KMS-11 (cell line): ENCODE measurements around the gene MPPED1.

Source experiments
- H2AFZ ChIP-seq: fragments of 200-600 bp; sonication (generic); 2 replicates; pipeline ENCODE4 v1.6.1; 2016; ENCODE audit warnings: antibody characterized with exemption, mixed run types, low read depth
- H3K27ac ChIP-seq: fragments of 200-600 bp; sonication (generic); 2 replicates; pipeline ENCODE4 v1.6.1; 2016; ENCODE audit warnings: mild to moderate bottlenecking, mixed run types
- H3K27me3 ChIP-seq: fragments of 200-600 bp; sonication (generic); 2 replicates; pipeline ENCODE4 v1.6.1; 2017; ENCODE audit warnings: mild to moderate bottlenecking, low read depth, mixed run types, moderate library complexity; ENCODE audit not compliant: insufficient read depth
- H3K36me3 ChIP-seq: fragments of 200-600 bp; sonication (generic); 2 replicates; pipeline ENCODE4 v1.6.1; 2017; ENCODE audit warnings: mild to moderate bottlenecking, mixed run types; ENCODE audit not compliant: insufficient read depth
- H3K4me1 ChIP-seq: fragments of 200-600 bp; sonication (generic); 2 replicates; pipeline ENCODE4 v1.6.1; 2016; ENCODE audit warnings: mild to moderate bottlenecking, low read depth, mixed run types; ENCODE audit not compliant: poor library complexity, severe bottlenecking
- H3K4me2 ChIP-seq: fragments of 200-600 bp; sonication (generic); 2 replicates; pipeline ENCODE4 v1.7.0; 2016; ENCODE audit warnings: mild to moderate bottlenecking, mixed run types
- H3K4me3 ChIP-seq: fragments of 200-600 bp; sonication (generic); IDR thresholded peaks from 2 replicates; pipeline ENCODE4 v1.6.1; 2017; ENCODE audit warnings: low read depth, low read length, mixed read lengths; ENCODE audit not compliant: insufficient read depth
- H3K79me2 ChIP-seq: fragments of 200-600 bp; sonication (generic); 2 replicates; pipeline ENCODE4 v1.6.1; 2016; ENCODE audit warnings: low read depth, mixed run types; ENCODE audit not compliant: insufficient read depth
- H3K9ac ChIP-seq: fragments of 200-600 bp; sonication (generic); 2 replicates; pipeline ENCODE4 v1.6.1; 2016; ENCODE audit warnings: mild to moderate bottlenecking, mixed run types
- H4K20me1 ChIP-seq: fragments of 200-600 bp; sonication (generic); 2 replicates; pipeline ENCODE4 v1.6.1; 2016; ENCODE audit warnings: mild to moderate bottlenecking, mixed run types; ENCODE audit not compliant: insufficient read depth
- TF ChIP-seq, protein P1 (sequence below): fragments of 200-600 bp; sonication (generic); conservative IDR thresholded peaks from 2 replicates; pipeline ENCODE4 v1.6.1; 2017; ENCODE audit warnings: low read depth, mild to moderate bottlenecking, antibody characterized with exemption, low read length, moderate library complexity, mixed read lengths

Gene MPPED1

DNA sequence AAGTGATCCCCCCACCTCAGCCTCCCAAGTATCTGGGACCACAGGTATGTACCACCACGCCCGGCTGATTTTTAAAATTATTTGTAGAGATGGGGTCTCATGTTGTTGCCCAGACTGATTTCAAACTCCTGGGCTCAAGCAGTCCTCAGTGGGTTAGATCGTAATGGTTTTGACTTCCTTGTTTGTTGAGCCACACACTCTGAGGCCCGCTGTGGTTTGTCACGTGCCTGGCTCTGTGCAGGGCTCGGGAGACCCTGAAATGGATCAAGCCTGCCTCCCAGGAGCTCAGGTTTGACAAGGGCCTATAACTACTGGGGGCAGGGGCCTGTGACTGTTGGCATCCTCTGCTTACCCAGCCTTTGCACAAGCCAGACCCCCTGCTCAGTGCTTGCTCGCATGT, 68.1 kb downstream of the MPPED1 start:
- Histone ChIP-seq H3K27me3 (peaks cover 7% of the 10 kb centered on the region; the same call in 1 of the 2 replicates), H3K9ac (no peak overlapping the region), H4K20me1 (no peaks in the 10 kb centered on the region), H3K4me3 (no peak overlapping the region), H3K4me2 (no peak overlapping the region), H3K79me2 (no peaks in the 10 kb centered on the region), H3K27ac (no peak overlapping the region), H3K4me1 (no peaks in the 10 kb centered on the region), H3K36me3 (no peaks in the 10 kb centered on the region), H2AFZ (no peak overlapping the region)
- TF ChIP-seq, protein P1, sequence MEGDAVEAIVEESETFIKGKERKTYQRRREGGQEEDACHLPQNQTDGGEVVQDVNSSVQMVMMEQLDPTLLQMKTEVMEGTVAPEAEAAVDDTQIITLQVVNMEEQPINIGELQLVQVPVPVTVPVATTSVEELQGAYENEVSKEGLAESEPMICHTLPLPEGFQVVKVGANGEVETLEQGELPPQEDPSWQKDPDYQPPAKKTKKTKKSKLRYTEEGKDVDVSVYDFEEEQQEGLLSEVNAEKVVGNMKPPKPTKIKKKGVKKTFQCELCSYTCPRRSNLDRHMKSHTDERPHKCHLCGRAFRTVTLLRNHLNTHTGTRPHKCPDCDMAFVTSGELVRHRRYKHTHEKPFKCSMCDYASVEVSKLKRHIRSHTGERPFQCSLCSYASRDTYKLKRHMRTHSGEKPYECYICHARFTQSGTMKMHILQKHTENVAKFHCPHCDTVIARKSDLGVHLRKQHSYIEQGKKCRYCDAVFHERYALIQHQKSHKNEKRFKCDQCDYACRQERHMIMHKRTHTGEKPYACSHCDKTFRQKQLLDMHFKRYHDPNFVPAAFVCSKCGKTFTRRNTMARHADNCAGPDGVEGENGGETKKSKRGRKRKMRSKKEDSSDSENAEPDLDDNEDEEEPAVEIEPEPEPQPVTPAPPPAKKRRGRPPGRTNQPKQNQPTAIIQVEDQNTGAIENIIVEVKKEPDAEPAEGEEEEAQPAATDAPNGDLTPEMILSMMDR: no peak

- no peaks in the 10 kb centered on the region for H3K4me1 ChIP-seq
- H3K27ac ChIP-seq: no peak overlapping the region
- no peak overlapping the region for H3K4me2 ChIP-seq
- H3K27me3 ChIP-seq: peaks cover 7% of the 10 kb centered on the region; the same call in 1 of the 2 replicates
- H4K20me1 ChIP-seq: no peaks in the 10 kb centered on the region
- no peak overlapping the region for H3K9ac ChIP-seq
- H3K4me3 ChIP-seq: no peak overlapping the region
- TF ChIP-seq, protein P1: no peak
- no peaks in the 10 kb centered on the region for H3K79me2 ChIP-seq
- H2AFZ ChIP-seq: no peak overlapping the region
- H3K36me3 ChIP-seq: no peaks in the 10 kb centered on the region
Measured at GRCh38 chr22:43481568-43482317, 69.9 kb downstream of the MPPED1 start.

DNA sequence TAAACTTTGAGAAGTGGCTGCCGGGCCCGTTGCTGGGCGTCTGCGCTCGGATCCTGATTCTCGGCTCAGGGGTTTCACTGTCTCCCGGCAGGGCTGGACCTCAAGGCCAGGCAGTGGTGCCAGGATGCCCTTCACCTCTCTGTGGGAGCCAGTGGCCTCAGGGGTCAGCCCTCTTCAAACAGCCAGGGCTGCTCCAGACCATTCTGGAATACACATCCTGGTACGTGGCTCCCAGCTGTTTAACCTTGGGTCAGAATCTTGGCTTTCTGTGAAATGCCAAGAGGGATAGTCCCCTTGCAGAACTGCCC, 70.5 kb downstream of the MPPED1 start:
- Histone ChIP-seq H3K36me3 (no peaks in the 10 kb centered on the region), H4K20me1 (no peaks in the 10 kb centered on the region), H3K4me1 (no peaks in the 10 kb centered on the region), H3K27ac (no peak overlapping the region), H2AFZ (no peak overlapping the region), H3K4me2 (no peak overlapping the region), H3K9ac (no peak overlapping the region), H3K79me2 (no peaks in the 10 kb centered on the region), H3K27me3 (peaks cover 7% of the 10 kb centered on the region; the same call in 1 of the 2 replicates), H3K4me3 (no peak overlapping the region)
- TF ChIP-seq, protein P1: no peak

DNA sequence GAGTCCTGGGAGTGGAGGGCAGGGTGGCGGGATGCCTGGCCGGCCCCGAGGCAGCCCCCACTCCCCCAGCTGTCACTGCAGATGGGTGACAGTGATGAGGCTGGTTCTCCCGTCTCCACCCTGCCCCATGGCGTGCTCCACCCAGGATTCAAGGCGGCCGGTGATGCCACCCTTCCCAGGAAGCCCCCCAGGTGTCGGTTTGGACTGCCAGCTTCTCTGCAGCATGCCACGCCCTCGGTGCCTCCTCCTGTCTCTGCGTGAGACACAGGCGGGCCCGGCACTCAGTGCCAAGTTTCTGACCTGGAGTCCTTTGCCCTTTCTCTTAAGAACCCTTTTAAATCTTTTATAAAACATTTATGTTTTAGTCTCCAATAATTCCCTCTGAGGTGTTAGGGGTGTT, 71.5 kb downstream of the MPPED1 start:
- Histone ChIP-seq H4K20me1 (no peaks in the 10 kb centered on the region), H3K36me3 (no peaks in the 10 kb centered on the region), H3K27ac (no peak overlapping the region), H3K4me1 (no peaks in the 10 kb centered on the region), H3K9ac (no peak overlapping the region), H3K4me3 (no peak overlapping the region), H2AFZ (no peak overlapping the region), H3K27me3 (peaks cover 9% of the 10 kb centered on the region; the same call in 1 of the 2 replicates), H3K4me2 (no peak overlapping the region), H3K79me2 (no peaks in the 10 kb centered on the region)
- TF ChIP-seq, protein P1: no peak
